GM23338 (cell line): ENCODE data around the gene UPF1. TPM values are rescaled to one million over a fixed set of nuclear protein-coding genes. Genes with fewer than 3 reads are reported as not detected.

ENCODE experiments used
- ATAC-seq: fragments of 200-7000 bp; cut with Tn5 transposase; 3 replicates; pipeline ENCODE4 v1.9.1; 2020
- DNase-seq: peaks from one replicate; pipeline ENCODE4 v3.0.0-alpha.2; 2015; ENCODE audit warnings: low spot score
- H2AFZ ChIP-seq: fragments of 200-600 bp; sonication (generic); 2 replicates; pipeline ENCODE4 v1.8.0; 2016; ENCODE audit warnings: antibody characterized with exemption, mild to moderate bottlenecking, moderate library complexity
- H3F3A ChIP-seq: fragments of 200-600 bp; sonication (generic); replicated peaks from 2 replicates; pipeline ENCODE4 v1.8.0; 2017; ENCODE audit warnings: antibody characterized with exemption, mixed run types, low read depth
- H3K27ac ChIP-seq: fragments of 200-600 bp; sonication (generic); 2 replicates; pipeline ENCODE4 v1.6.1; 2016; ENCODE audit warnings: low read depth
- H3K27me3 ChIP-seq: fragments of 200-600 bp; sonication (generic); 2 replicates; pipeline ENCODE4 v1.8.0; 2016; ENCODE audit warnings: mild to moderate bottlenecking, mixed run types, moderate library complexity; ENCODE audit not compliant: insufficient read depth
- H3K36me3 ChIP-seq: fragments of 200-600 bp; sonication (generic); 2 replicates; pipeline ENCODE4 v1.8.0; 2016; ENCODE audit warnings: mild to moderate bottlenecking; ENCODE audit not compliant: insufficient read depth
- H3K4me1 ChIP-seq: fragments of 200-600 bp; sonication (generic); 2 replicates; pipeline ENCODE4 v1.8.0; 2016; ENCODE audit warnings: mild to moderate bottlenecking, moderate library complexity; ENCODE audit not compliant: insufficient read depth
- H3K4me2 ChIP-seq: fragments of 200-600 bp; sonication (generic); 2 replicates; pipeline ENCODE4 v1.7.1; 2017; ENCODE audit warnings: mixed run types
- H3K4me3 ChIP-seq: fragments of 200-600 bp; sonication (generic); 2 replicates; pipeline ENCODE4 v1.6.1; 2016; ENCODE audit warnings: mixed run types
- H3K79me2 ChIP-seq: fragments of 200-600 bp; sonication (generic); replicated peaks from 2 replicates; pipeline ENCODE4 v1.8.0; 2017; ENCODE audit warnings: mild to moderate bottlenecking; ENCODE audit not compliant: insufficient read depth
- H3K9me2 ChIP-seq: fragments of 200-600 bp; sonication (generic); 2 replicates; pipeline ENCODE4 v1.8.0; 2017; ENCODE audit not compliant: insufficient read depth
- H4K20me1 ChIP-seq: fragments of 200-600 bp; sonication (generic); replicated peaks from 2 replicates; pipeline ENCODE4 v1.8.0; 2017; ENCODE audit warnings: mild to moderate bottlenecking; ENCODE audit not compliant: insufficient read depth
- H3K27ac Mint-ChIP-seq: 2 replicates; pipeline ENCODE4 v1.8.0; 2020; ENCODE audit warnings: inconsistent platforms, mild to moderate bottlenecking, moderate library complexity, mixed read lengths
- H3K27me3 Mint-ChIP-seq: 3 replicates; pipeline ENCODE4 v1.8.0; 2022; ENCODE audit warnings: low read depth, mild to moderate bottlenecking, moderate library complexity, mixed read lengths, inconsistent platforms; ENCODE audit not compliant: insufficient read depth, poor library complexity
- H3K36me3 Mint-ChIP-seq: 3 replicates; pipeline ENCODE4 v1.8.0; 2021; ENCODE audit warnings: low read depth, mild to moderate bottlenecking, inconsistent platforms, moderate library complexity, mixed read lengths
- H3K4me1 Mint-ChIP-seq: 3 replicates; pipeline ENCODE4 v1.8.0; 2020; ENCODE audit warnings: mild to moderate bottlenecking, inconsistent platforms, mixed read lengths
- H3K4me3 Mint-ChIP-seq: 3 replicates; pipeline ENCODE4 v1.8.0; 2021; ENCODE audit warnings: moderate library complexity, mild to moderate bottlenecking, inconsistent platforms, mixed read lengths
- H3K9me3 Mint-ChIP-seq: 3 replicates; pipeline ENCODE4 v1.8.0; 2020; ENCODE audit warnings: moderate library complexity, mild to moderate bottlenecking, inconsistent platforms, mixed read lengths
- CREB1 ChIP-seq: fragments of 250-450 bp; sonication (Bioruptor Pico); IDR thresholded peaks from 2 replicates; pipeline ENCODE4 v1.5.0; 2020; ENCODE audit warnings: low read depth, mild to moderate bottlenecking, moderate library complexity
- EZH2 ChIP-seq: fragments of 200-600 bp; sonication (generic); IDR thresholded peaks from one replicate; pipeline ENCODE4 v1.8.0; 2017; ENCODE audit warnings: antibody characterized with exemption, mild to moderate bottlenecking, low read depth; ENCODE audit not compliant: unreplicated experiment
- EZH2phosphoT487 ChIP-seq: fragments of 200-600 bp; sonication (generic); IDR thresholded peaks from one replicate; pipeline ENCODE4 v1.8.1; 2018; ENCODE audit warnings: antibody characterized with exemption; ENCODE audit not compliant: unreplicated experiment
- JUNB ChIP-seq: IDR thresholded peaks from one replicate; pipeline ENCODE4 v1.6.1; 2016; ENCODE audit warnings: antibody characterized with exemption; ENCODE audit not compliant: unreplicated experiment
- NANOG ChIP-seq: IDR thresholded peaks from 2 replicates; pipeline ENCODE4 v1.6.1; 2016; ENCODE audit warnings: antibody characterized with exemption, borderline replicate concordance
- POLR2AphosphoS5 ChIP-seq: IDR thresholded peaks from 2 replicates; pipeline ENCODE4 v1.6.1; 2016; ENCODE audit warnings: antibody characterized with exemption, low read depth
- STAT1 ChIP-seq: IDR thresholded peaks from one replicate; pipeline ENCODE4 v1.6.1; 2016; ENCODE audit warnings: antibody characterized with exemption; ENCODE audit not compliant: unreplicated experiment
- ZNF114 ChIP-seq: fragments of 250-450 bp; sonication (Bioruptor Pico); IDR thresholded peaks from 2 replicates; pipeline ENCODE4 v1.5.0; 2020; ENCODE audit warnings: mild to moderate bottlenecking, moderate library complexity
- ZNF331 ChIP-seq: fragments of 250-450 bp; sonication (Bioruptor Pico); IDR thresholded peaks from 2 replicates; pipeline ENCODE4 v1.5.0; 2020; ENCODE audit warnings: low read depth, mild to moderate bottlenecking, moderate library complexity
- polyA plus RNA-seq: library from polyadenylated mRNA; unstranded; fragments of >200 nt; fragmentation: Nextera tagmentation; extraction: Ambion mirVana; gene quantifications from 2 replicates; pipeline ENCODE4 v1.2.1, GENCODE V29; 2016
- total RNA-seq: library from RNA; depleted of rRNA; stranded (reverse); fragments of >200 nt; shearing (Covaris generic); gene quantifications from 2 replicates; pipeline ENCODE4 v1.2.3, GENCODE V29; 2014
- TF ChIP-seq, protein P1 (sequence below): IDR thresholded peaks from 2 replicates; pipeline ENCODE4 v1.6.1; 2016; ENCODE audit warnings: antibody characterized with exemption
- TF ChIP-seq, protein P2 (sequence below): fragments of 250-450 bp; sonication (Bioruptor Pico); IDR thresholded peaks from 2 replicates; pipeline ENCODE4 v1.5.0; 2020; ENCODE audit warnings: mild to moderate bottlenecking, moderate library complexity
- TF ChIP-seq, protein P3 (sequence below), 2 experiments: fragments of 200-600 bp in 1 of 2; sonication (generic) in 1 of 2; conservative IDR thresholded peaks; 2 replicates each; pipeline versions ENCODE4 v1.5.1 to v1.6.1; 2016 to 2017; ENCODE audit warnings: antibody characterized with exemption in 2 of 2, low read depth in 2 of 2, mild to moderate bottlenecking in 2 of 2, moderate library complexity in 1 of 2
- TF ChIP-seq, protein P4 (sequence below): IDR thresholded peaks from one replicate; pipeline ENCODE4 v1.6.1; 2018; ENCODE audit warnings: antibody characterized with exemption; ENCODE audit not compliant: unreplicated experiment

Gene UPF1
- total and polyA plus RNA-seq, 2 experiments from 2014 or later = 13.8 to 138 TPM

DNA sequence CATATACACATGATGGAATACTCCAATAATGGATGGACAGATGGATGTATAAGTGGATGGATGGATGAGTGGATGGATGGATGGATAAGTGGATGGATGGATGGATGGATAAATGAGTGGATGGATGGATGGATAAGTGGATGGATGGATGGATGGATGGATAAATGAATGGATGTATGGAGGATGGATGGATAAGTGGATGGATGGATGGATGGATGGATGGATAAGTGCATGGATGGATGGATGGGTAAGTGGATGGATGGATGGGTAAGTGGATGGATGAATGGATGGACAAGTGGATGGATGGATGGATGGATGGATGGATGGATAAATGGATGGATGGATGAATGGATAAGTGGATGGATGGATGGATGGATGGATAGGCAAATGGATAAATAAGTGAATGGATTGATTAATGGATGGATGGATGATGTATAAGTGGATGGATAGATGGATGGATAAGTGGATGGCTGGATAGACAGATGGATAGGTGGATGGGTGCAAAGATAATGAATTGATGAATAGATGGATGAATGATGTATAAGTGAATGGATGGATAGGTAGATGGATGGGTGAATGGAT is 32.3 kb upstream of the UPF1 start:
- Histone ChIP-seq H4K20me1 (no peaks in the 10 kb centered on the region), H3K79me2 (no peaks in the 10 kb centered on the region), H2AFZ (no peak overlapping the region), H3K36me3 (no peaks in the 10 kb centered on the region), H3K4me2 (no peak overlapping the region), H3K4me1 (no peaks in the 10 kb centered on the region), H3K9me2 (no peaks in the 10 kb centered on the region), H3K27ac (no peak overlapping the region), H3K27me3 (peaks cover 73% of the 10 kb centered on the region), H3F3A (no peaks in the 10 kb centered on the region), H3K4me3 (no peak overlapping the region)
- no peak overlapping the region for H3K4me3 Mint-ChIP-seq
- no peaks in the 10 kb centered on the region for H3K36me3 Mint-ChIP-seq
- DNase-seq (no peak), ATAC-seq (no peak)
- no peaks in the 10 kb centered on the region for H3K4me1 Mint-ChIP-seq
- H3K27me3 Mint-ChIP-seq = peaks cover 44% of the 10 kb centered on the region
- H3K9me3 Mint-ChIP-seq = peaks cover 3% of the 10 kb centered on the region
- TF ChIP-seq CREB1 (CRISPR knock-in tag) (no peak), ZNF114 (CRISPR knock-in tag) (no peak), NANOG (no peak), ZNF331 (CRISPR knock-in tag) (no peak), EZH2 (no peak), STAT1 (no peak), POLR2AphosphoS5 (no peak), EZH2phosphoT487 (no peak), JUNB (no peak)
- TF ChIP-seq, protein P1, sequence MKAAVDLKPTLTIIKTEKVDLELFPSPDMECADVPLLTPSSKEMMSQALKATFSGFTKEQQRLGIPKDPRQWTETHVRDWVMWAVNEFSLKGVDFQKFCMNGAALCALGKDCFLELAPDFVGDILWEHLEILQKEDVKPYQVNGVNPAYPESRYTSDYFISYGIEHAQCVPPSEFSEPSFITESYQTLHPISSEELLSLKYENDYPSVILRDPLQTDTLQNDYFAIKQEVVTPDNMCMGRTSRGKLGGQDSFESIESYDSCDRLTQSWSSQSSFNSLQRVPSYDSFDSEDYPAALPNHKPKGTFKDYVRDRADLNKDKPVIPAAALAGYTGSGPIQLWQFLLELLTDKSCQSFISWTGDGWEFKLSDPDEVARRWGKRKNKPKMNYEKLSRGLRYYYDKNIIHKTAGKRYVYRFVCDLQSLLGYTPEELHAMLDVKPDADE = no peak
- TF ChIP-seq, protein P2, sequence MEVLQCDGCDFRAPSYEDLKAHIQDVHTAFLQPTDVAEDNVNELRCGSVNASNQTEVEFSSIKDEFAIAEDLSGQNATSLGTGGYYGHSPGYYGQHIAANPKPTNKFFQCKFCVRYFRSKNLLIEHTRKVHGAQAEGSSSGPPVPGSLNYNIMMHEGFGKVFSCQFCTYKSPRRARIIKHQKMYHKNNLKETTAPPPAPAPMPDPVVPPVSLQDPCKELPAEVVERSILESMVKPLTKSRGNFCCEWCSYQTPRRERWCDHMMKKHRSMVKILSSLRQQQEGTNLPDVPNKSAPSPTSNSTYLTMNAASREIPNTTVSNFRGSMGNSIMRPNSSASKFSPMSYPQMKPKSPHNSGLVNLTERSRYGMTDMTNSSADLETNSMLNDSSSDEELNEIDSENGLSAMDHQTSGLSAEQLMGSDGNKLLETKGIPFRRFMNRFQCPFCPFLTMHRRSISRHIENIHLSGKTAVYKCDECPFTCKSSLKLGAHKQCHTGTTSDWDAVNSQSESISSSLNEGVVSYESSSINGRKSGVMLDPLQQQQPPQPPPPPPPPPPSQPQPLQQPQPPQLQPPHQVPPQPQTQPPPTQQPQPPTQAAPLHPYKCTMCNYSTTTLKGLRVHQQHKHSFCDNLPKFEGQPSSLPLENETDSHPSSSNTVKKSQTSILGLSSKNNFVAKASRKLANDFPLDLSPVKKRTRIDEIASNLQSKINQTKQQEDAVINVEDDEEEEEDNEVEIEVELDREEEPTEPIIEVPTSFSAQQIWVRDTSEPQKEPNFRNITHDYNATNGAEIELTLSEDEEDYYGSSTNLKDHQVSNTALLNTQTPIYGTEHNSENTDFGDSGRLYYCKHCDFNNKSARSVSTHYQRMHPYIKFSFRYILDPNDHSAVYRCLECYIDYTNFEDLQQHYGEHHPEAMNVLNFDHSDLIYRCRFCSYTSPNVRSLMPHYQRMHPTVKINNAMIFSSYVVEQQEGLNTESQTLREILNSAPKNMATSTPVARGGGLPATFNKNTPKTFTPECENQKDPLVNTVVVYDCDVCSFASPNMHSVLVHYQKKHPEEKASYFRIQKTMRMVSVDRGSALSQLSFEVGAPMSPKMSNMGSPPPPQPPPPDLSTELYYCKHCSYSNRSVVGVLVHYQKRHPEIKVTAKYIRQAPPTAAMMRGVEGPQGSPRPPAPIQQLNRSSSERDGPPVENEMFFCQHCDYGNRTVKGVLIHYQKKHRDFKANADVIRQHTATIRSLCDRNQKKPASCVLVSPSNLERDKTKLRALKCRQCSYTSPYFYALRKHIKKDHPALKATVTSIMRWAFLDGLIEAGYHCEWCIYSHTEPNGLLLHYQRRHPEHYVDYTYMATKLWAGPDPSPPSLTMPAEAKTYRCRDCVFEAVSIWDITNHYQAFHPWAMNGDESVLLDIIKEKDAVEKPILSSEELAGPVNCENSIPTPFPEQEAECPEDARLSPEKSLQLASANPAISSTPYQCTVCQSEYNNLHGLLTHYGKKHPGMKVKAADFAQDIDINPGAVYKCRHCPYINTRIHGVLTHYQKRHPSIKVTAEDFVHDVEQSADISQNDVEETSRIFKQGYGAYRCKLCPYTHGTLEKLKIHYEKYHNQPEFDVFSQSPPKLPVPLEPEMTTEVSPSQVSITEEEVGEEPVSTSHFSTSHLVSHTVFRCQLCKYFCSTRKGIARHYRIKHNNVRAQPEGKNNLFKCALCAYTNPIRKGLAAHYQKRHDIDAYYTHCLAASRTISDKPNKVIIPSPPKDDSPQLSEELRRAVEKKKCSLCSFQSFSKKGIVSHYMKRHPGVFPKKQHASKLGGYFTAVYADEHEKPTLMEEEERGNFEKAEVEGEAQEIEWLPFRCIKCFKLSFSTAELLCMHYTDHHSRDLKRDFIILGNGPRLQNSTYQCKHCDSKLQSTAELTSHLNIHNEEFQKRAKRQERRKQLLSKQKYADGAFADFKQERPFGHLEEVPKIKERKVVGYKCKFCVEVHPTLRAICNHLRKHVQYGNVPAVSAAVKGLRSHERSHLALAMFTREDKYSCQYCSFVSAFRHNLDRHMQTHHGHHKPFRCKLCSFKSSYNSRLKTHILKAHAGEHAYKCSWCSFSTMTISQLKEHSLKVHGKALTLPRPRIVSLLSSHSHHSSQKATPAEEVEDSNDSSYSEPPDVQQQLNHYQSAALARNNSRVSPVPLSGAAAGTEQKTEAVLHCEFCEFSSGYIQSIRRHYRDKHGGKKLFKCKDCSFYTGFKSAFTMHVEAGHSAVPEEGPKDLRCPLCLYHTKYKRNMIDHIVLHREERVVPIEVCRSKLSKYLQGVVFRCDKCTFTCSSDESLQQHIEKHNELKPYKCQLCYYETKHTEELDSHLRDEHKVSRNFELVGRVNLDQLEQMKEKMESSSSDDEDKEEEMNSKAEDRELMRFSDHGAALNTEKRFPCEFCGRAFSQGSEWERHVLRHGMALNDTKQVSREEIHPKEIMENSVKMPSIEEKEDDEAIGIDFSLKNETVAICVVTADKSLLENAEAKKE (CRISPR knock-in tag) = no peak
- TF ChIP-seq, protein P3, sequence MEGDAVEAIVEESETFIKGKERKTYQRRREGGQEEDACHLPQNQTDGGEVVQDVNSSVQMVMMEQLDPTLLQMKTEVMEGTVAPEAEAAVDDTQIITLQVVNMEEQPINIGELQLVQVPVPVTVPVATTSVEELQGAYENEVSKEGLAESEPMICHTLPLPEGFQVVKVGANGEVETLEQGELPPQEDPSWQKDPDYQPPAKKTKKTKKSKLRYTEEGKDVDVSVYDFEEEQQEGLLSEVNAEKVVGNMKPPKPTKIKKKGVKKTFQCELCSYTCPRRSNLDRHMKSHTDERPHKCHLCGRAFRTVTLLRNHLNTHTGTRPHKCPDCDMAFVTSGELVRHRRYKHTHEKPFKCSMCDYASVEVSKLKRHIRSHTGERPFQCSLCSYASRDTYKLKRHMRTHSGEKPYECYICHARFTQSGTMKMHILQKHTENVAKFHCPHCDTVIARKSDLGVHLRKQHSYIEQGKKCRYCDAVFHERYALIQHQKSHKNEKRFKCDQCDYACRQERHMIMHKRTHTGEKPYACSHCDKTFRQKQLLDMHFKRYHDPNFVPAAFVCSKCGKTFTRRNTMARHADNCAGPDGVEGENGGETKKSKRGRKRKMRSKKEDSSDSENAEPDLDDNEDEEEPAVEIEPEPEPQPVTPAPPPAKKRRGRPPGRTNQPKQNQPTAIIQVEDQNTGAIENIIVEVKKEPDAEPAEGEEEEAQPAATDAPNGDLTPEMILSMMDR (conservative IDR thresholded peaks at IDR 0.05; ENCODE audit: low read depth in 2 of 2) = no peak
- TF ChIP-seq, protein P4, sequence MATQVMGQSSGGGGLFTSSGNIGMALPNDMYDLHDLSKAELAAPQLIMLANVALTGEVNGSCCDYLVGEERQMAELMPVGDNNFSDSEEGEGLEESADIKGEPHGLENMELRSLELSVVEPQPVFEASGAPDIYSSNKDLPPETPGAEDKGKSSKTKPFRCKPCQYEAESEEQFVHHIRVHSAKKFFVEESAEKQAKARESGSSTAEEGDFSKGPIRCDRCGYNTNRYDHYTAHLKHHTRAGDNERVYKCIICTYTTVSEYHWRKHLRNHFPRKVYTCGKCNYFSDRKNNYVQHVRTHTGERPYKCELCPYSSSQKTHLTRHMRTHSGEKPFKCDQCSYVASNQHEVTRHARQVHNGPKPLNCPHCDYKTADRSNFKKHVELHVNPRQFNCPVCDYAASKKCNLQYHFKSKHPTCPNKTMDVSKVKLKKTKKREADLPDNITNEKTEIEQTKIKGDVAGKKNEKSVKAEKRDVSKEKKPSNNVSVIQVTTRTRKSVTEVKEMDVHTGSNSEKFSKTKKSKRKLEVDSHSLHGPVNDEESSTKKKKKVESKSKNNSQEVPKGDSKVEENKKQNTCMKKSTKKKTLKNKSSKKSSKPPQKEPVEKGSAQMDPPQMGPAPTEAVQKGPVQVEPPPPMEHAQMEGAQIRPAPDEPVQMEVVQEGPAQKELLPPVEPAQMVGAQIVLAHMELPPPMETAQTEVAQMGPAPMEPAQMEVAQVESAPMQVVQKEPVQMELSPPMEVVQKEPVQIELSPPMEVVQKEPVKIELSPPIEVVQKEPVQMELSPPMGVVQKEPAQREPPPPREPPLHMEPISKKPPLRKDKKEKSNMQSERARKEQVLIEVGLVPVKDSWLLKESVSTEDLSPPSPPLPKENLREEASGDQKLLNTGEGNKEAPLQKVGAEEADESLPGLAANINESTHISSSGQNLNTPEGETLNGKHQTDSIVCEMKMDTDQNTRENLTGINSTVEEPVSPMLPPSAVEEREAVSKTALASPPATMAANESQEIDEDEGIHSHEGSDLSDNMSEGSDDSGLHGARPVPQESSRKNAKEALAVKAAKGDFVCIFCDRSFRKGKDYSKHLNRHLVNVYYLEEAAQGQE = no peak
- H3K27ac Mint-ChIP-seq = no peak overlapping the region
